NCI-H1417 treated with DMSO at 0.1 percent for 48 hours (cell line): Measurements from ENCODE around the gene CA14.
"Not testable (repeated sequence)": the region's sequence is repeated elsewhere in the genome, so short reads cannot be mapped to it uniquely, and the experiment has no call there.

Experiments used
- DNase-seq: peaks from one replicate; lab custom pipeline; 2025; lab: John Stamatoyannopoulos, UW

Gene CA14

DNA sequence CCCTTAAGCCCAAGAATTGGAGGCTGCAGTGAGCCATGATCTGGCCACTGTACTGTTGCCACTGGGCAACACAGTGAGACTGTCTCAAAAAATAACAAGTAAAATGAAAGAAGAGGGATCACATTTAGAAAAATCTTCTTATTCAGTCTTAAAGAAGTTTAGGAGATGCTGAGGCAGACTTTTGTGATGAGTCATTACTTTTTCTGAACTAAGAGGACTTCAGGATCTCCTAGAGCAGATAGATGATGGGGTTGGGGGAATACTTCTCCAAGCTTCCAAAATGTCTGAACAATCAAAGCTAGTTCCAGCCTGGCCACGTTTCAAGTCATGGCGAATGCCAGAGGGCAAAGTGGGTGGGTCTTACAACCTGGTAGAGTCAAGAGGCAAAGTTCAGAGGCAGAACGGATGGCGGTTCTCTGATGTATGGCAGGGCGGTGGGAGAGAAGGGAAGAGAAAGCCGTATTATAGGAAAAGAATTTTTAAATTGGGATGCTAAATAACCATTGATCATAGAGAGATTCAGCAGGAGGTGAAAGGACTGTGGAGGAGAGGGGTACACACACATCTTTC is 22.6 kb downstream of the CA14 start:
- no peak for DNase-seq

DNA sequence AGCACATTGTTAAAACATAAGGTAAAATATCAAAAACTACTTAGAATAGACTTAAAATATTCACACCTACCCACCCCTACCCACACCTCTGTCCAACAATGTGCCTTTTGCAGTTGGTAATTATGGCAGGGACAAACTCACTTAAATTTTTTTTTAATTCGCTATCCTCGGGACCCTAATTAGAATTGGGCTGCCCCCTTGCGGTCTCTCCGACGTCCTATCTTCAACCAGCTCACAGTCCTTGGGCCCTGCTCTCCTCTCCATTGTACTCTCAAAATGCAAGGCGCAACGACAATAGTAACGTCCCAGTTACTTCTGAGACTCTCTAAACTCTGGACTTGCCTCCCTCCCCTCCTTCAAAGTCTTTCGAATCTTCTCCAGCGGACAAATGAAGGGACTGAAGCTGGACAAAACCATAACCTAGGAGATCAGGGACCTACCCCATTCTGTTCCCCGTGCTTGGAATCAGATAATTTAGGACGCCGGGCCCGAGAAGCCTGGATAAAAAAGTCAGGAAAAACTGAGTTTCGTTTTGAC is 23.7 kb downstream of the CA14 start:
- DNase-seq, result no peak

DNA sequence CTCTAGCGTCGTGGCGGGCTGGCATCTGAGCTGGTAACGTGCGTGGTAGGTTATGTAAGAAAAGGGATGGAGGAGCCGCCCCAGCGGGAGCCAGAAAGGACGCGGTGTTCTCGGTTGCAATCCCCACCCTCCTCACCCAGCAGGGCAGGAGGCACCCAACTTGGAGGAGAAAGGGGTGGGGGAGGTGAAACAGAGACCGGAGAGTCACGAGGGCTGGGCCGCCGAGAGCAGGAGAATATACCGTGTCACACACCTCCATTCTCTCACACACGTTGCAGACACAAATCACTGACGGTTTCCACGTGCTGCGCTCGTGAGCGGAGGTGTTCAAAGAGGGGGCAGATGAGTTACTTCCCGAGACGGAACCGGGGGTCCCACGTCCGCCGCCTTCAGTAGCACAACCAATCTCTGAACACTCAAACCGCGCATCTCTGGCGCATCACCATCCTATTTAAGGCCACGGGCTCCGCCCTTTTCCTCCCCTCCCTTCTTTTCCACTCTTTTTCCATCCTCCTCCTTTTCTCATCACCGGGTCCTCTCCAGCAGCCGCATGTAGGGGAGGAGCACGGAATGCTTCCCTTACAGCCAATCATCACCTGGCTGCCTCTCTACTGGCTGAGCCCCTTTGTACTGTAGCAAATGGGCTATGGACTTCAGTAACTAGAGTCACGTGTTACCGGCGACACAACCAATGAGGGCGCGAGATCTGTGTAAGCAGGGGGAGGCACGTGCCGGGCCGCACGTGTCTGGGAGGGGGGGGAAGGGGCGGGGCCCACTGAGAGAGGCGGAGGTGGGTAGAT is 24.4 kb downstream of the CA14 start, which contains the start of gene CIART:
TSS of gene CIART (plus strand) at position 797 of the 800 bp plus-strand sequence. CDS start 714 bp downstream, outside the sequence.
- peak; percentile 98 for DNase-seq

DNA sequence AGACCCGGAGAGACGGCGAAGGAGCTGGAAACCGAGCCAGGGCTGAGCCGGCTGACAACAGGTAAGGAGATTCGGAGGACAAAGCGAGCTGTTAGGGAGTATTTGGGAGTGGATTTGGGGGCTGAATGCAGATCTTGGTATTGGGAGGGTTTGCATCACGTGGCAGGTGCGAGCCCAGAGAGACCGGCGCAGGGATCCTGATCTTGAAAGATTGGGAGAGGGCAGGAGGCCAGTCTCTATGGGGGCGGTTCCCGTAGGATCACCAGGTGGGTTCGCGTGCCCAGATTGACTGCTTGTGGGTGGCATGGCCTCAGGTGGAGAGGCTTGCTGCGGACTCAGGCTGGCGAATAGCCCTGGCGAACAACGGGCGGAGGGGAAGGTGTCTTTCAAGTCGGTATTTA is 25.0 kb downstream of the CA14 start:
- DNase-seq, result no peak

DNA sequence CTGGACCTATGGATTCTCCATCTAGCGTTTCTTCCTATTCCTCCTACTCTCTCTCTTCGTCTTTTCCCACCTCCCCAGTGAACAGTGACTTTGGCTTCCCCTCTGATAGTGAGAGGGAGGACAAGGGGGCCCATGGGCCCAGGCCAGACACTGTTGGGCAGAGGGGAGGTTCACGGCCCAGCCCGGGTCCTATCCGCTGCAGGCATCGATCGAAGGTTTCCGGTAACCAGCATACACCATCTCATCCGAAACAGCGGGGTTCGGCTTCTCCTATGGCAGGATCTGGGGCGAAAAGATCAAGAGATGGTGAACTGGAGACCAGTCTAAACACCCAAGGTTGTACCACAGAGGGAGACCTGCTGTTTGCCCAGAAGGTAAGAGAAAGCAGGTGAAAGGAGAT is 25.7 kb downstream of the CA14 start:
- no peak for DNase-seq

DNA sequence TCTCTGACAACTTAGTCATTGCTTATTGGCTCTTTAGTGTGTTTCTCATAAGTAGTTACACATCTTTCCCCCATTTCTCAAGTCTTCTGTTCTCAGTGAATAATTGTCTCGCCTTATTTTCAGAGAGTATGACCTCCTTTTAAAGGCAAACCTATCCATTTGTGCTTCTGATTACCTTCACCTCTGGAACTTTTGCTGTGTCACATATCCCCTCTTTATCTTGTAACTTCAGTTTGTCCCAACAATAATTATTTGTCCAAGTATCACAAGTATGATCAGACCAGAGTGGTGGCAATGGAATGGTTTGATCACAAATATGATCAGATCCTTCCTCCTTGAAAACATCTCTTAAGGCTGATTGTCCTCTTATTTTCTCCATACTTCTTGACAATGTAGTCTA is 30.8 kb downstream of the CA14 start:
- no peak for DNase-seq

DNA sequence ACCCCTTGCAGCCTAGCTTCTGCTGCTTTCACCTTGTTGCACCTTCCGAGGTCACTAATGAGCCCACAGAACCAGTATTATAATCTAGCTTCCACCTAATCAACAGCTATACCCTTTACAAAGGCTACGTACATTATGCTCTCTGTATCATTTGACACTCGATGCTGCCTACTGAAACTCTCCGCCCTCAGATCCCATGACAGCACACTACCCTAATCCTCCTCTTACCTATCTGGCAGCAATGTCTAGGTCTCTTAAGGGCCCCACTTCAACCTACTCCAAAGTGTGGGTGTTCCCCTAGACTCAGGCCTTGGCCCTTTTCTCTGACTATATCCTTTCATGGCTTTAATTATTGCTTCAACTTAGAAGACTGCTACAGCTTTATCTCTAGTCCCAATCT is 31.2 kb downstream of the CA14 start:
- DNase-seq, result no peak

DNA sequence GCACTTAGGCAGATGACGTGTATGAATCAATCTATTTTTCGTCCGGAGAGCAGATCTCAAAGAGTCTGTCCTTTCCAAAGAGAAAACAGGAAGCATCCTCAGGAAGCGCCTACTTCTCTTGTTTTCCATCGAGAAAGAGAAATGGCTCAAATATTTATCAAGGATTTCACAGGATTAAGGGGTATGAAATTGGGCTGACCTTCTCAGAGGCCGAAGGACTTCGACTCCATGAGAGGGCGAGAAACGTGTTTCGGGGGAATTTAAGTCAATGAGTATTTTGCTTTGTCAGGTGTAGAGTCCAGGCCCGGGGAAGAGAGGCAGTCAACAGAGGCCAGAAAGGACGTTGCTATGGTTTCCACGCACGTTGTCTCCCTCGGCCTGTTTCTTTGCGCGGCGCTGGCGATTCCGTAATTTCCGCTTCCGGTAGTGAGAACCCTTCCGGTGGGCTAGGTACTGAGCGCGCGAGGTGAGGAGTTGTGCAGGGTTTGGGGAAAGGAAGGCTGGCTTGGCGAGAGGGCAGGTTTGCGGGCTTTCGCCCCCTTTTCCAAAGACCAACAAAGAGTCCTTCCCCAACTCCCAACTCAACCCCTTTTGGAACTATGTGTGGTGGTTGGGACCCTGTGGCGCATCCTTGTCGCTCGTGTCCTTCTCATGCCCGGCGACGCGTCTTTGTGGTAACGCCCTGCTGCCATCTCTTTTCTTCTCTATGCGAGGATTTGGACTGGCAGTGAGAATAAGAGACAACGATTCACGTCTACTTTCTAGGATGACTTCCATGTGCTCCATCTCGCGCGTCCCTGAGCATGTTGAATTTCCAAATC is 36.1 kb downstream of the CA14 start, which contains the start of gene MRPS21:
TSS of gene MRPS21 (plus strand) at position 429 of the 821 bp plus-strand sequence. CDS start 506 bp downstream, outside the sequence.
- peak; percentile 37 for DNase-seq

DNA sequence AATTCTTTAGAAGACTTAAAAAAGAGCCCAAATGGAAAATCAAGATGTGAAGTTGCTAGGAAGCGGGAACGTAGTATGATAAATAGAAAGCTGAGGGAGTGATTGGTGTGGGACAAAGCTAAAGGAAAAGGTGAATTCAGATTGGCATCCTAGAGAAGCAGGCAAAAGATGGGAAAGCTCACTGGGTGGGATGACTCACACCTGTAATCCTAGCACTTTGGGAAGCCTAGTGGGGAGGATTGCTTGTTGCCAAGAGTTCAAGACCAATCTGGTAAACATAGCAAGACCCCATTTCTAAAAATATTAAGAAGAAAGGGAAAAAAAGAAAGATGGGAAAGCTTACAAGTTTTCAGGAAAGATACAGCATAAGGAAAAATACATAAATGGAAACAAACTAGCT is 37.9 kb downstream of the CA14 start:
- DNase-seq, result no peak

DNA sequence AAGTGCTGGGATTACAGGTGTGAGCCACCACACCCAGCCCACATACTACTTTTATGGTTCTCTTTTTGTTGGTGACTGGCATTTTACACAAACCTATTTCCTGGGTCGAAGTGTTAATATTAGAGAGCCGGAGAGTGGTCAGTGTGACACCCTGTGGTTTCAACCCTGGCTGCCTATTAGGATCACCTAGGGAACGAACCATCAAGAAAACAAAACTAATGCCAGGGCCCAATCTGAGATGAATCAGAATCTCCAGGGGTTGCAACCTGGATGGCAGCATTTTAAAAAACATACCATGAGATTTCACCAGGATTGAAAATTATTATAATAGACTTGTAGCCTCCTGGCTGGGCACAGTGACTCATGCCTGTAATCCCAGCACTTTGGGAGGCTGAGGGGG is 42.1 kb downstream of the CA14 start:
- DNase-seq, result no peak

DNA sequence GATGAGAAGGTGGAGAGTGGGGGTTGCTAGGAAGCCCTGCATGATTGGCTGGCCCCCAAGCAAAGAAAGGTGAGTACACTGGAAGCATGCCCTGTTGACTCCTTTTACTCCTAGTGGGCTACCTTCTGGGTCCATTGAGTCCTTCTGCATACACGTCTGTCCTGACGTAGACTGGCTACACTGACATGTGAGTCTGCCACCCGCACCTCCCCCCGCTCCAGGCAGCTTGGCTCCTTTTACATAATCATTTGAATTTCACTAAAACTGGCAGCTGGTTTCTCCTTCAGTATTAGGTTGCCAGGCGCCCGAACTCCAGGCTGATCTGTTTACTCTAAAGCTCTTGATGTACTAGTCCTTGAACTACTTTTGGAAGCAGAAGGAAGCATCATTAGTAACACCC is 44.8 kb downstream of the CA14 start:
- no peak for DNase-seq

DNA sequence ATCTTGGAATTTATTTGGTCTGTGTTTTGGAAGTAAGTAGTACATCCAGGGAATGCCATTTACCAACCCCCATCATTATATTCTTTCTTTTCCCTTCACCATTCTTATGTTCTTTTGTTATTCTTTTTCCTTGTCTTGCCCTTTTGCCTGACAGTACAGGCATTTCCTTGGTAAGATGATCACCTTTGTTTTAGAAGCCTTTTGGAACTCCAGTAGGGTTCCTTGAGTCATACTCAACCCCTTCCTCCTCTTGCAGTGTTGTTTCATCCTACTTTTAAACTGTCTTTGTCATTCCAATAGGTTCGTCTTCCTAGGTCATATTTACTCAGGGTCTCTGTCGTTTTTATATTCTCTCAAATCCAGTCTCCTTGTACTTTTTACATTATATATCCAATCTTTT is 45.3 kb downstream of the CA14 start:
- no peak for DNase-seq

DNA sequence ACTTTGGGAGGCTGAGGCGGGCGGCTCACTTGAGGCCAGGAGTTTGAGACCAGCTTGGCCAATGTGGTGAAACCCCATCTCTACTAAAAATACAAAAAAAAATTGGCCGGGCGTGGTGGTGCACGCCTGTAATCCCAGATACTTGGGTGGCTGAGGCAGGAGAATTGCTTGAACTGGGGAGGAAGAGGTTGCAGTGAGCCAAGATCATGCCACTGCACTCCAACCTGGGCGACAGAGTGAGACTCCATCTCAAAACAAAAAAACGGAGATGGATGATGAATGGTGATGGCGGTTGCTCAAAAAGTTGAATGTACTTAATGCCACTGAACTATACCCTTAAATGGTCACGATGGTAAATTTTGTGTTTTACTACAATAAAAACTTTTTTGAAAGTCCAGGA is 51.0 kb downstream of the CA14 start:
- DNase-seq, result not testable (repeated sequence)

DNA sequence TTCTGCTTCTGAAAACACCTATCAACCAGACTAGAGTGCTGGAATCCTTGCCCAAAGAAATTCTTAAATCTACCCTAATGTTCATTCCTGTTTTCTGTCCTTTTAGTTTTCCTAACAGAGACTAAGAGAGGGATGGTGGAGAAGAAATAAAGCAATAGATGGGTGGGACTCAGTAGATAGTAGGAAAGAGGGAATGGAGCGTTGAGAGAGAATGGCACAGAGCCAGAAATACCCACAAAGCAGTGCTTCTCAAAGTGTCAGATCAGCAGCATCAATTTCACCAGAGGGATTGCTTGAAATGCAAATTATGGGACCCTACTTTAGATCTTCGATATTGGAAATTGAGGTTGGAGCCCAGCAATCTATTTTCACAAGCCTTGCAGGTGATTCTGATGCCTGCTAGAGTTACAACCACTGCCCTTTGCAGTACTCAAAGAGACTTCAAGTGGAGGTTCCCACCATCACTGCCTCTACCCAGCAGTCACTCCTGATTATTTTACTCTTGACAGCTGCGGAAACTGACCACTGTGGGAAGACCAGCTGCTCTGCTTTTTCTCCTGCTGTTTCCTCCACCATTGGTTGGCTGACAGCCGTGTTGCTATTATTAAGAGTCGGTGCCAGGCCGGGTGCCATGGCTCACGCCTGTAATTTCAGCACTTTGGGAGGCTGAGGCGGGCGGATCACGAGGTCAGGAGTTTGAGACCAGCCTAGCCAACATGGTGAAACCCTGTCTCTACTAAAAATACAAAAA is 52.4 kb downstream of the CA14 start:
- no peak for DNase-seq

DNA sequence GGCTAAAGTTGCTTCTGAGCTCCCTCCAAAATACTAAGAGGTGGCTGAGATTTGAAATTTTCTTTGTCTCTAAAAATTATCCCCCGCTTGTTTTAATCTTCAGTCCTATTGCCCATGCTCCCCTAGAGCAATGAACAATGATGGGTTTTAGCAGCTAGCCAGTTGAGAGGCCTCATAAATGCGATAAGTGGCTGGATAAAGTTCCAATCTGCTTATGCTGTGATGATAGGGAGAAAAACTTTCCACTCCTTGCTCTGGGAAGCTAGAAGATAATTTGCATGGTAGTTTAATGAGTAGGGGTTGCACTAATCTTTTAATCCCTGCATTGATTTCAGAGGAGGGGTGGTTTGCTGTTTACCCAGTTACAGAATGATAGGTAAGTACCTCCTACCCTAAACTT is 54.2 kb downstream of the CA14 start:
- DNase-seq, result no peak
